ENCODE results near the gene NFE2L3.
"Not testable (repeated sequence)": the region's sequence is repeated elsewhere in the genome, so short reads cannot be mapped to it uniquely, and the experiment has no call there.

NFE2L3 gene

GRCh38 chr7:26147646-26148306 is 4.2 kb upstream of the NFE2L3 start:
- DNase-seq (ENCODE audit: low read depth) = not testable (repeated sequence)

GRCh38 chr7:26148307-26148700 is 3.7 kb upstream of the NFE2L3 start:
- not testable (repeated sequence) for DNase-seq (ENCODE audit: low read depth)

GRCh38 chr7:26149391-26149977 is 2.5 kb upstream of the NFE2L3 start:
- no peak for DNase-seq (ENCODE audit: low read depth)

GRCh38 chr7:26151096-26151495 is 902 bp upstream of the NFE2L3 start:
- no peak for DNase-seq (ENCODE audit: low read depth)

- DNase-seq (ENCODE audit: low read depth) = no peak
Observed at GRCh38 chr7:26151650-26151952, 397 bp upstream of the NFE2L3 start.

- peak; percentile 21 for DNase-seq (ENCODE audit: low read depth)
Observed at GRCh38 chr7:26152782-26153240, 813 bp downstream of the NFE2L3 start.

- no peak for DNase-seq (ENCODE audit: low read depth)
Observed at GRCh38 chr7:26153241-26153822, 1.3 kb downstream of the NFE2L3 start.

- DNase-seq (ENCODE audit: low read depth) = no peak
Observed at GRCh38 chr7:26153823-26154783, 2.1 kb downstream of the NFE2L3 start.

GRCh38 chr7:26155531-26156375 is 3.8 kb downstream of the NFE2L3 start:
- no peak for DNase-seq (ENCODE audit: low read depth)

- DNase-seq (ENCODE audit: low read depth) = peak; percentile 38
Observed at GRCh38 chr7:26156451-26157420, 4.7 kb downstream of the NFE2L3 start.

GRCh38 chr7:26157520-26158105 is 5.6 kb downstream of the NFE2L3 start:
- DNase-seq (ENCODE audit: low read depth) = no peak

GRCh38 chr7:26159243-26159642 is 7.2 kb downstream of the NFE2L3 start:
- no peak for DNase-seq (ENCODE audit: low read depth)

- DNase-seq (ENCODE audit: low read depth) = no peak
Observed at GRCh38 chr7:26160896-26161295, 8.9 kb downstream of the NFE2L3 start.

- no peak for DNase-seq (ENCODE audit: low read depth)
Observed at GRCh38 chr7:26162431-26162830, 10.4 kb downstream of the NFE2L3 start.

GRCh38 chr7:26163804-26164203 is 11.8 kb downstream of the NFE2L3 start:
- not testable (repeated sequence) for DNase-seq (ENCODE audit: low read depth)

GRCh38 chr7:26165950-26166683 is 14.1 kb downstream of the NFE2L3 start:
- DNase-seq (ENCODE audit: low read depth) = no peak

GRCh38 chr7:26166684-26167266 is 14.8 kb downstream of the NFE2L3 start:
- DNase-seq (ENCODE audit: low read depth) = no peak

- DNase-seq (ENCODE audit: low read depth) = no peak
Observed at GRCh38 chr7:26167303-26167934, 15.4 kb downstream of the NFE2L3 start.

Measured in stimulated activated CD8-positive, alpha-beta memory T cell treated with anti-CD3 and anti-CD28 coated beads, Interleukin-4, amount 100 ng/mL, for 24 hours (primary cell).